A673 (cell line): ENCODE data around the gene NRN1. TPM values are rescaled to one million over a fixed set of nuclear protein-coding genes. Genes with fewer than 3 reads are reported as not detected.
A peak's percentile ranks its signal among the peaks of the same experiment; 100 is the strongest.

ENCODE experiments used
- BruUV-seq: library from RNA; stranded (reverse); fragments of 400-500 nt; replicated peaks from 2 replicates; lab custom pipeline; 2021; lab: Mats Ljungman, UMichigan
- CTCF ChIA-PET: fragments of 300-600 bp; sonication (Branson Sonifier 250); formaldehyde crosslinking; loops from one replicate; lab custom pipeline; 2022; ENCODE audit warnings: antibody characterized with exemption; lab: Charles Lee
- POLR2A ChIA-PET: fragments of 300-600 bp; sonication (Branson Sonifier 250); formaldehyde crosslinking; loops from one replicate; lab custom pipeline; 2022; ENCODE audit warnings: antibody characterized with exemption; ENCODE audit not compliant: low non-redundant PET; lab: Charles Lee
- DNase-seq: peaks from one replicate; pipeline ENCODE4 v3.0.0-alpha.2; 2015; ENCODE audit warnings: low spot score
- H3K27ac ChIP-seq: fragments of 200-600 bp; sonication (generic); 2 replicates; pipeline ENCODE4 v1.5.1; 2016; ENCODE audit warnings: mixed run types, low read depth, mild to moderate bottlenecking, mixed read lengths, antibody characterized with exemption, low read length; ENCODE audit not compliant: poor library complexity, severe bottlenecking
- H3K27me3 ChIP-seq: fragments of 200-600 bp; sonication (generic); replicated peaks from 2 replicates; pipeline ENCODE4 v1.6.1; 2017; ENCODE audit warnings: mixed run types, low read depth, mild to moderate bottlenecking, mixed read lengths, antibody characterized with exemption, low read length; ENCODE audit not compliant: insufficient read depth, poor library complexity
- H3K36me3 ChIP-seq: fragments of 200-600 bp; sonication (generic); 2 replicates; pipeline ENCODE4 v1.6.1; 2016; ENCODE audit warnings: mixed run types, mild to moderate bottlenecking, mixed read lengths, antibody characterized with exemption, low read length; ENCODE audit not compliant: insufficient read depth, poor library complexity, severe bottlenecking
- H3K4me1 ChIP-seq: fragments of 200-600 bp; sonication (generic); 2 replicates; pipeline ENCODE4 v1.6.1; 2017; ENCODE audit warnings: mixed run types, mild to moderate bottlenecking, mixed read lengths, antibody characterized with exemption, low read length; ENCODE audit not compliant: insufficient read depth, poor library complexity, severe bottlenecking
- H3K4me3 ChIP-seq: fragments of 200-600 bp; sonication (generic); 2 replicates; pipeline ENCODE4 v1.5.1; 2016; ENCODE audit warnings: low read depth, mixed run types, mild to moderate bottlenecking, mixed read lengths, low read length; ENCODE audit not compliant: poor library complexity, severe bottlenecking
- H3K9me3 ChIP-seq: fragments of 200-600 bp; sonication (generic); 2 replicates; pipeline ENCODE4 v1.6.1; 2016; ENCODE audit warnings: mixed run types, low read depth, mild to moderate bottlenecking, mixed read lengths, antibody characterized with exemption, low read length; ENCODE audit not compliant: poor library complexity, severe bottlenecking
- EZH2 ChIP-seq: fragments of 200-600 bp; sonication (generic); IDR thresholded peaks from 2 replicates; pipeline ENCODE4 v1.6.1; 2017; ENCODE audit warnings: borderline replicate concordance, low read depth, mild to moderate bottlenecking, mixed read lengths, antibody characterized with exemption, low read length; ENCODE audit not compliant: poor library complexity, severe bottlenecking
- intact Hi-C: fragments of 100-400 bp; cut with micrococcal nuclease; formaldehyde crosslinking; loops from one replicate; pipeline ENCODE4 v1.10.0; 2022; ENCODE audit not compliant: unreplicated experiment
- total RNA-seq: library from RNA; stranded (reverse); gene quantifications from 2 replicates; pipeline ENCODE4 v1.2.3, GENCODE V29; 2021
- TF ChIP-seq, protein P1 (sequence below): fragments of 300-800, 200-600 bp; sonication (generic); conservative IDR thresholded peaks from 2 replicates; pipeline ENCODE4 v1.5.1; 2017; ENCODE audit warnings: low read depth, mild to moderate bottlenecking, antibody characterized with exemption, low read length, moderate library complexity, mixed read lengths

Gene NRN1
- total RNA-seq, 1 experiment from 2014 or later, result 37.0 TPM

DNA sequence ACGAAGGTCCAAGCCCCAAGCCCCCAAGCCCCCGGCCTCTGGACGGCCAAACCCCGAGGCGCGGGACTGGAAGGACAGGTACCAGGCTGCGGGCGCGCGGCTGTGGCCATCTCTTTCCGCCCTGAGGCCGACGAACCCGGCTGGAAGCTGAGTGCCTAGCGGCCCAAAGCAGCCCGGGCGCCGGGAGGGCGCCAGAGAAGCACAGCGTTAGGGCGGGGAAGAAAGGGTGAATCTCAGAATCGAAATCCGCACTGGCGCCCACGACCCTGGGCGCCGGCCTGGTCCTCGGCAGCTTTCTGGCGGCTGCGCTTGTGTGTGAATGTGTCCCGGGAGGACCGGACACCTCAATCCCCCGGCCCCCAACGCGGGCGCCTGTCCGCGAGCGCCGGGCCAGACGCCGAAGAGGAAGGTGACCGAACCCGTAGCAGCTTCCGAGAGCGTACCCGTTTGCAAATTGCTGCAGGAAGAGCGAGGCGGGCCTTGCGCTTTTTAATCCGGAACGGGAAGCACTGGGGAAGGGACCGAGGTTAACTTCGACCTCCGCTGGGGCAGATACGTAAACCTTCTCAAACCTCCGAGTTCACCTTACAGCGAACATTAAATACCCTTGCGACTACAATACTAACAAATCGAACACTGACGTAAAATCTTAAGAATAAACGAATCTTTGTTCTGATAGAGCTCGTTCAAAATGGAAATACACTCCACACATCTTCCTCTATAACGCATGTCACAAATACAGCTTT is 2.9 kb downstream of the NRN1 start:
- TF ChIP-seq EZH2, result no peak
- TF ChIP-seq, protein P1, sequence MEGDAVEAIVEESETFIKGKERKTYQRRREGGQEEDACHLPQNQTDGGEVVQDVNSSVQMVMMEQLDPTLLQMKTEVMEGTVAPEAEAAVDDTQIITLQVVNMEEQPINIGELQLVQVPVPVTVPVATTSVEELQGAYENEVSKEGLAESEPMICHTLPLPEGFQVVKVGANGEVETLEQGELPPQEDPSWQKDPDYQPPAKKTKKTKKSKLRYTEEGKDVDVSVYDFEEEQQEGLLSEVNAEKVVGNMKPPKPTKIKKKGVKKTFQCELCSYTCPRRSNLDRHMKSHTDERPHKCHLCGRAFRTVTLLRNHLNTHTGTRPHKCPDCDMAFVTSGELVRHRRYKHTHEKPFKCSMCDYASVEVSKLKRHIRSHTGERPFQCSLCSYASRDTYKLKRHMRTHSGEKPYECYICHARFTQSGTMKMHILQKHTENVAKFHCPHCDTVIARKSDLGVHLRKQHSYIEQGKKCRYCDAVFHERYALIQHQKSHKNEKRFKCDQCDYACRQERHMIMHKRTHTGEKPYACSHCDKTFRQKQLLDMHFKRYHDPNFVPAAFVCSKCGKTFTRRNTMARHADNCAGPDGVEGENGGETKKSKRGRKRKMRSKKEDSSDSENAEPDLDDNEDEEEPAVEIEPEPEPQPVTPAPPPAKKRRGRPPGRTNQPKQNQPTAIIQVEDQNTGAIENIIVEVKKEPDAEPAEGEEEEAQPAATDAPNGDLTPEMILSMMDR, result no peak
- peak; percentile 80 for DNase-seq
- Histone ChIP-seq H3K9me3 (no peaks in the 10 kb centered on the region), H3K4me1 (peaks cover 15% of the 10 kb centered on the region), H3K27ac (peak overlapping the region; percentile 87), H3K36me3 (peaks cover 21% of the 10 kb centered on the region), H3K27me3 (no peaks in the 10 kb centered on the region), H3K4me3 (peak overlapping the region; percentile 66)
- ChIA-PET POLR2A (interaction anchor here (0.5 kb wide), 1 partner anchor 223 kb away, joined by 3 read pairs; no protein-coding TSS in a partner anchor), CTCF (no interaction called here)
- intact Hi-C loops, result loop anchor here (2.0 kb wide), 1 partner anchor 533 kb away; no protein-coding TSS in a partner anchor
- BruUV-seq, result no TSS peak

GRCh38 chr6:6002848-6003620 is 3.7 kb downstream of the NRN1 start:
- no peaks in the 10 kb centered on the region for H3K9me3 ChIP-seq
- peak overlapping the region; percentile 87 for H3K27ac ChIP-seq
- intact Hi-C loops, result no loop called here
- peak; percentile 54 for DNase-seq
- CTCF ChIA-PET, result no interaction called here
- no TSS peak for BruUV-seq
- H3K27me3 ChIP-seq, result no peaks in the 10 kb centered on the region
- POLR2A ChIA-PET, result no interaction called here
- TF ChIP-seq, protein P1, result no peak
- no peak for TF ChIP-seq EZH2
- peak overlapping the region; percentile 66 for H3K4me3 ChIP-seq
- peaks cover 23% of the 10 kb centered on the region for H3K4me1 ChIP-seq
- H3K36me3 ChIP-seq, result peaks cover 21% of the 10 kb centered on the region

- Histone ChIP-seq H3K4me1 (peaks cover 31% of the 10 kb centered on the region), H3K27ac (no peak overlapping the region), H3K27me3 (no peaks in the 10 kb centered on the region), H3K9me3 (no peaks in the 10 kb centered on the region), H3K4me3 (peak overlapping the region; percentile 66), H3K36me3 (peaks cover 21% of the 10 kb centered on the region)
- TF ChIP-seq EZH2, result no peak
- TF ChIP-seq, protein P1, result no peak
- intact Hi-C loops, result no loop called here
- no TSS peak for BruUV-seq
- DNase-seq, result no peak
- CTCF ChIA-PET, result no interaction called here
- POLR2A ChIA-PET, result no interaction called here
These were observed 4.5 kb downstream of the NRN1 start for GRCh38 chr6:6002005-6002847.
